Thyroid gland (tissue), 4 donors: ENCODE measurements around the gene C6orf132.

Experiments used
- POLR2A ChIP-seq, 2 donors: fragments of 450-650 bp; IDR thresholded peaks; one replicate each; pipeline ENCODE4 v1.6.1; 2017; ENCODE audit warnings: antibody characterized with exemption in 2 of 2, mild to moderate bottlenecking in 2 of 2, moderate library complexity in 1 of 2
- TF ChIP-seq, protein P1 (sequence below), 6 experiments: fragments of 200-600 bp in 3 of 6; fragments of 450-650 bp in 3 of 6; sonication (generic) in 3 of 6; IDR thresholded peaks; one replicate each; pipeline ENCODE4 v1.5.1; 2016 to 2019; ENCODE audit warnings: antibody characterized with exemption in 6 of 6, mild to moderate bottlenecking in 2 of 6, inconsistent platforms in 1 of 6, moderate library complexity in 1 of 6

DNA sequence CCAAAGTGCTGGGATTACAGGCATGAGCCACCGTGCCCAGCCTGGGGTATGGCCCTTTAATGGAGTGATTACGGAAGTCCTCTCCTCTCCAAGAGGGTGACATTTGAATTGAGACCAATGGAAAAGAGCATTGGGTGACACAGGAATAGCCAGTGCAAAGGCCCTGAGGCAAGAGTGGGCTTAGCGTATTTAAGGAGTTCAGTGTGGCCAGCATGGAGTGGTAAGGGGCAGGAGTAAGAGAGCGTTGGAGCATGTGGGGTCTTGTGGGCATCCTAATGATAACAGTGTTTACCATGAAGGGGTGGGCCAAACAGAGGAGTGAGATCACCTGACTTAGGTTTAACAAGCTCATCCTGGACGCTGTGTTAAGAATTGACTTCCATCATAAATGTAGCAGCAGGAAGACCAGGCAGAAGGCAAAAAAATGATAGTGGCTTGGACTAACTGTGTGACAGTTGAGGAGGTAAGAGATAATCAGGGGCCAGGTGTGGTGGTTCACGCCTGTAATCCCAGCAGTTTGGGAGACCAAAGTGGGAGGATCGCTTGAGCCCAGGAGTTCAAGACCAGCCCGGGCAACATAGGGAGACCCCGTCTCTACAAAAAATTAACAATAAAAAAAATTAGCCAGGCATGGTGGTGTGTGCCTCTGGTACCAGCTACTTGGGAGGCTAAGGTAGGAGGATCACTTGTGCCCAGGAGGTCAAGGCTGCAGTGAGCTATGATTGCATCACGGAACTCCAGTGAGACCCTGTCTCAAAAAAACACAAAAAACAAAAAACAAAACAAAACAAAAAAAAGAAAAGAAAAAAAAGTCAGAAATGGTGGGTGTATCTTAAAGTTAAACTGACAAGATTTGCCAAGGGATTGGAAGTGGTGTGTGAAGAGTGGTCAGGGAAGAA, 51.4 kb downstream of the C6orf132 start:
- TF ChIP-seq, protein P1, sequence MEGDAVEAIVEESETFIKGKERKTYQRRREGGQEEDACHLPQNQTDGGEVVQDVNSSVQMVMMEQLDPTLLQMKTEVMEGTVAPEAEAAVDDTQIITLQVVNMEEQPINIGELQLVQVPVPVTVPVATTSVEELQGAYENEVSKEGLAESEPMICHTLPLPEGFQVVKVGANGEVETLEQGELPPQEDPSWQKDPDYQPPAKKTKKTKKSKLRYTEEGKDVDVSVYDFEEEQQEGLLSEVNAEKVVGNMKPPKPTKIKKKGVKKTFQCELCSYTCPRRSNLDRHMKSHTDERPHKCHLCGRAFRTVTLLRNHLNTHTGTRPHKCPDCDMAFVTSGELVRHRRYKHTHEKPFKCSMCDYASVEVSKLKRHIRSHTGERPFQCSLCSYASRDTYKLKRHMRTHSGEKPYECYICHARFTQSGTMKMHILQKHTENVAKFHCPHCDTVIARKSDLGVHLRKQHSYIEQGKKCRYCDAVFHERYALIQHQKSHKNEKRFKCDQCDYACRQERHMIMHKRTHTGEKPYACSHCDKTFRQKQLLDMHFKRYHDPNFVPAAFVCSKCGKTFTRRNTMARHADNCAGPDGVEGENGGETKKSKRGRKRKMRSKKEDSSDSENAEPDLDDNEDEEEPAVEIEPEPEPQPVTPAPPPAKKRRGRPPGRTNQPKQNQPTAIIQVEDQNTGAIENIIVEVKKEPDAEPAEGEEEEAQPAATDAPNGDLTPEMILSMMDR (IDR thresholded peaks at IDR 0.05) = no peak
- no peak for TF ChIP-seq POLR2A (IDR thresholded peaks at IDR 0.05)
